Measurements from ENCODE around the gene IMPG2. TPM values are rescaled to one million over a fixed set of nuclear protein-coding genes. Genes with fewer than 3 reads are reported as not detected.

IMPG2 gene
- total RNA-seq, 2 experiments from 2014 or later: 0.45 to 0.66 TPM

- ChIA-PET POLR2A (no interaction called here), CTCF (no interaction called here)
- H3K4me3 ChIP-seq (ENCODE audit: low read length): no peak overlapping the region
- no peak overlapping the region for H3K27ac ChIP-seq (ENCODE audit: low read depth in 1 of 2, low read length in 2 of 2)
- no peak for TF ChIP-seq CTCF (IDR thresholded peaks at IDR 0.05)
- no peaks in the 10 kb centered on the region for H3K36me3 ChIP-seq (ENCODE audit: insufficient read depth, low read length)
- ATAC-seq (ENCODE audit: poor library complexity): no peak
- no peaks in the 10 kb centered on the region for H3K4me1 Mint-ChIP-seq (ENCODE audit: low read depth)
- intact Hi-C loops (cut with DNase I, micrococcal nuclease): no loop called here
- H3K27me3 Mint-ChIP-seq: no peaks in the 10 kb centered on the region
- no peaks in the 10 kb centered on the region for H3K9me3 ChIP-seq (ENCODE audit: control insufficient read depth in 1 of 2, insufficient read depth in 1 of 2, low read length in 2 of 2)
- H3K9me3 Mint-ChIP-seq: no peaks in the 10 kb centered on the region
- no peaks in the 10 kb centered on the region for H3K27me3 ChIP-seq (ENCODE audit: control insufficient read depth in 1 of 2, insufficient read depth in 2 of 2, low read length in 2 of 2)
- no peak overlapping the region for H3K4me3 Mint-ChIP-seq
- no peak for DNase-seq
- H3K4me1 ChIP-seq (ENCODE audit: insufficient read depth, low read length): no peaks in the 10 kb centered on the region
- H3K27ac Mint-ChIP-seq: no peak overlapping the region
- peaks cover 25% of the 10 kb centered on the region for H3K36me3 Mint-ChIP-seq (ENCODE audit: low read depth)
Observed at GRCh38 chr3:101273608-101274007, 46.8 kb downstream of the IMPG2 start.

DNA sequence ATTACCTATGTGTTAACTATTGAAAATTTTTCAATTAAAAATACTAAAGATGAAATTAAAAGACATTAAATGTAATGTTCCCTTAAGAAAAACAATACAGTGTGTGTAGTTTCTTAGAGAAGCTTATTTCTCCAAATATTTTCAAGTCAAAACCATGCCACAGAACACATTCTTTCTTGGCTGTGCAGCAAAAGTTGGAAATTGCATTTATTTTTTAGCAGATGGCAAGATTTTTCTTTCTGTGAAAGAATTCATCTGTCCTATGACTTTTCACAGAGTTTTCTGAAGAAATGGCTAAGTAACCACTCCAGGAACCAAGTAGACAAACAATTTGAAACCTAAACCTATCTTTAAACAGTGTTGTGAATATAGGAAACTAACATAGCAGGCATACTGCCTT lies 47.2 kb downstream of the IMPG2 start:
- Histone ChIP-seq H3K36me3 (ENCODE audit: insufficient read depth, low read length) (no peaks in the 10 kb centered on the region), H3K27ac (ENCODE audit: low read depth in 1 of 2, low read length in 2 of 2) (no peak overlapping the region), H3K27me3 (ENCODE audit: control insufficient read depth in 1 of 2, insufficient read depth in 2 of 2, low read length in 2 of 2) (no peaks in the 10 kb centered on the region), H3K4me3 (ENCODE audit: low read length) (no peak overlapping the region), H3K9me3 (ENCODE audit: control insufficient read depth in 1 of 2, insufficient read depth in 1 of 2, low read length in 2 of 2) (no peaks in the 10 kb centered on the region), H3K4me1 (ENCODE audit: insufficient read depth, low read length) (no peaks in the 10 kb centered on the region)
- H3K9me3 Mint-ChIP-seq: no peaks in the 10 kb centered on the region
- peaks cover 25% of the 10 kb centered on the region for H3K36me3 Mint-ChIP-seq (ENCODE audit: low read depth)
- ChIA-PET CTCF (no interaction called here), POLR2A (no interaction called here)
- H3K4me3 Mint-ChIP-seq: no peak overlapping the region
- H3K27ac Mint-ChIP-seq: no peak overlapping the region
- no peak for TF ChIP-seq CTCF (IDR thresholded peaks at IDR 0.05)
- ATAC-seq (ENCODE audit: poor library complexity): no peak
- no peaks in the 10 kb centered on the region for H3K4me1 Mint-ChIP-seq (ENCODE audit: low read depth)
- no peaks in the 10 kb centered on the region for H3K27me3 Mint-ChIP-seq
- intact Hi-C loops (cut with DNase I, micrococcal nuclease): no loop called here
- DNase-seq: no peak

GRCh38 chr3:101271728-101272127 lies 48.6 kb downstream of the IMPG2 start:
- H3K27ac Mint-ChIP-seq: no peak overlapping the region
- intact Hi-C loops (cut with DNase I, micrococcal nuclease): no loop called here
- ChIA-PET CTCF (no interaction called here), POLR2A (no interaction called here)
- DNase-seq (no peak), ATAC-seq (ENCODE audit: poor library complexity) (no peak)
- no peaks in the 10 kb centered on the region for H3K27me3 Mint-ChIP-seq
- no peak overlapping the region for H3K4me3 ChIP-seq (ENCODE audit: low read length)
- peaks cover 27% of the 10 kb centered on the region for H3K36me3 Mint-ChIP-seq (ENCODE audit: low read depth)
- no peaks in the 10 kb centered on the region for H3K36me3 ChIP-seq (ENCODE audit: insufficient read depth, low read length)
- TF ChIP-seq CTCF (IDR thresholded peaks at IDR 0.05): no peak
- H3K4me1 Mint-ChIP-seq (ENCODE audit: low read depth): no peaks in the 10 kb centered on the region
- H3K9me3 Mint-ChIP-seq: no peaks in the 10 kb centered on the region
- H3K27me3 ChIP-seq (ENCODE audit: control insufficient read depth in 1 of 2, insufficient read depth in 2 of 2, low read length in 2 of 2): no peaks in the 10 kb centered on the region
- no peaks in the 10 kb centered on the region for H3K9me3 ChIP-seq (ENCODE audit: control insufficient read depth in 1 of 2, insufficient read depth in 1 of 2, low read length in 2 of 2)
- no peak overlapping the region for H3K27ac ChIP-seq (ENCODE audit: low read depth in 1 of 2, low read length in 2 of 2)
- H3K4me1 ChIP-seq (ENCODE audit: insufficient read depth, low read length): no peaks in the 10 kb centered on the region
- no peak overlapping the region for H3K4me3 Mint-ChIP-seq
